ENCODE measurements around the gene ADRA2C.
A peak's percentile ranks its signal among the peaks of the same experiment; 100 is the strongest.

Gene ADRA2C

DNA sequence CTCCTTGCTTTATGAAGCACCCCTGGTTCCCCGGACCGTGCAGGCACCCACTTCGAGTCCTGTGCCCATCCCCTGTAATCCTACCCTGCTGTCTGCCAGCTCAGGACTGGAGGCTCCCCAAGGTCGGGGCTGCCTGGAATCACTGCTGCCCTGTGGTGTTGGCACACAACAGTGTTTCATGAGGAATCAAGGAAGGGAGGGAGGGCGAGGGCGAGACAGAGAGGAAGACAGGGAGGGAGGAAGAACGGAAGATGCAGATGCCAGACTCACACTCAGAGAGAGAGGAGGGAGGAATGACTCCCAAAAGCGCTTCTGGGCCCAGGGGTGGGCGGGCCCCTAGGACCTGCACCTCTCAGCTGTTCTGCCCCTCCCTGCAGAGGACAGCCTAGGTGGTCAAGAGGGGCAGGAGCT, 42.9 kb upstream of the ADRA2C start:
- H3K4me1 ChIP-seq (ENCODE audit: control insufficient read depth, insufficient read depth, low read length): peaks cover 24% of the 10 kb centered on the region; the same call in 1 of the 2 replicates
- H3K9ac ChIP-seq (ENCODE audit: low read depth, low read length): no peak overlapping the region
- H3K27me3 ChIP-seq (ENCODE audit: control insufficient read depth, insufficient read depth, low read length): peaks cover 35% of the 10 kb centered on the region
- H3K36me3 ChIP-seq (ENCODE audit: control insufficient read depth, insufficient read depth, low read length): no peaks in the 10 kb centered on the region
- no peak overlapping the region for H3K27ac ChIP-seq (ENCODE audit: low read depth, low read length)
- 0 out of 2 replicates have a peak, but pooled peaks cover 2% of the 10 kb centered on the region for H3K9me3 ChIP-seq (ENCODE audit: control insufficient read depth, insufficient read depth, low read length)
- no peak overlapping the region for H3K4me3 ChIP-seq (ENCODE audit: low read depth, low read length)

DNA sequence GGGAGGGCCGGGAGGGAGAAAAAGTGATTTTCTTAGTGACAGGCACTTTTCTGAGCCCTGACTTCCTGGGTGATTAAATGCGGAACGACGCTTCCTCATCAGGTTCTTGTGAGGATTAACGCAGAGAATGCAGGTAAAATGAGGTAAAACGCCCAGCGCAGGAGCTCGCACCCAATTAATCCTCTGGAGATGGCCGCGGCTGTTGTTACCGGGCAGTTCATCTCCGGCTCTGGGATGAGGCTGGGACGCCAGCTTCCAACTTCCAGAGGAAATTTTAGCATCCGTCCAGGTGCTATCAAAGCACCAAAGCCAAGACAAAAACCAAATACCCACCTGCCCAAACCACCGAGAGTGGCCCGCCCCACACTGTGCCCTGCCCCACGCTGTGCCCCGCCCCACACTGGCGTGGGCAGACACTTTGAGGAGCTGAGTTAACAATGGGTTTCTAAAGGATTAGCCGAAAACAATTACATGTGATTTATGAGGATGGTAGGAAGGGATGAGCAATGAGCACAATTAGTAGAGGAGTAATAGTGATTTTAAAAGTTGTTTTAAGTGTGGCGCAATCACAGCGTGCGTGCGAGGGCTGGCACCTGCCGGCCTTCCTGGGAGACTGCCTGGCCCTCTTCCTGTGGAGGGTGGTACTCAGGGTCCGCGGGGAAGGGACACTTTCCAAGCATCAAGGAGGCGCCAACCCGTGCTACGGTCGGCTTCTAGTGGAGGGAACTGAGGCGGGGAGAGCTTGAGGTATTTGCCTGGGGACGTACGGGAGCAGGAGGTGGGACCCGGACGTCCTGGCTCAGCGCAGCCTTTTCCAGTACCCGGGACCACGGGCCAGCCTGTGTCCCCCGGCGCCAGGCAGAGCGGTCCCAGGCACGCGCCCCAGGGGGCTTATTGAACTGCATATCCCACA, 41.6 kb upstream of the ADRA2C start:
- peaks cover 35% of the 10 kb centered on the region for H3K27me3 ChIP-seq (ENCODE audit: control insufficient read depth, insufficient read depth, low read length)
- H3K36me3 ChIP-seq (ENCODE audit: control insufficient read depth, insufficient read depth, low read length): no peaks in the 10 kb centered on the region
- peaks cover 25% of the 10 kb centered on the region; the same call in 1 of the 2 replicates for H3K4me1 ChIP-seq (ENCODE audit: control insufficient read depth, insufficient read depth, low read length)
- no peaks in the 10 kb centered on the region for H3K9me3 ChIP-seq (ENCODE audit: control insufficient read depth, insufficient read depth, low read length)
- H3K9ac ChIP-seq (ENCODE audit: low read depth, low read length): no peak overlapping the region
- no peak overlapping the region for H3K27ac ChIP-seq (ENCODE audit: low read depth, low read length)
- peak overlapping the region; percentile 47 for H3K4me3 ChIP-seq (ENCODE audit: low read depth, low read length)

DNA sequence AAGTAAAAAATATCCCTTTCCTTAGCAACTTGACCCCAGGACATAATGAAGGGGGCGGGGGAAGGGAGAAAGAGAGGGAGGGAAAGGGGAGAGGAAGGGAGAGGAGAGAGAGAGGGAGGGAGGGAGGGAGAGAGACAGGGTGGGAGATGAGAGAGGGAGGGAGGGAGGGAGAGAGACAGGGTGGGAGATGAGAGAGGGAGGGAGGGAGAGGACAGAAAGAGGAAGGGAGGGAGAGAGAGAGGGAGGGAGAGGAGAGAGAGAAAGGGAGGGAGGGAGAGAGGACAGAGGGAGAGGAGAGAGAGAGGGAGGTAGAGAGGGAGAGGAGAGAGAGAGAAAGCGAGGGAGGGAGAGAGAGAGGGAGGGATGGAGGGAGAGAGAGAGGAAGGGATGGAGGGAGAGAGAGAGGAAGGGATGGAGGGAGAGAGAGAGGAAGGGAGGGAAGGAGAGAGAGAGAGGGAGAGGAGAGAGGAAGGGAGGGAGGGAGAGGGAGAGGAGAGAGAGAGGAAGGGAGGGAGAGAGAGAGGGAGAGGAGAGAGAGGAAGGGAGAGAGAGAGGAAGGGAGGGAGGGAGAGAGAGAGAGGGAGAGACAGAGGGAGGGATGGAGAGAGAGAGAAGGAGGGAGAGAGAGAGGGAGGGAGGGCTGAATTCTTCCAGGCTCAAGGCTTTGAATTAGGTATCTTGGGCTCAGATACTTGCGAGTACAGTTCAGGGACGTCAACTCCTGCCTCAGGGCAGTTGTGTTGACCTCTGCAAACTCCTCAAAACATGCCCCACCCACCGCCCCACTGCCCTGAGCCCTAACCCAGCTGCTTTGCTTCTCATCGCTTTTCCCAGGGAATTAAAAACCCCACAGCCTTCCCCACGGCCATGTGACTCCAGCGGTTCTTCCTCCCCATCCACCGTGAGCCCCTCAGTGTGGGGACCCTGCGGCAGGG, 40.0 kb upstream of the ADRA2C start:
- Histone ChIP-seq H3K9me3 (ENCODE audit: control insufficient read depth, insufficient read depth, low read length) (no peaks in the 10 kb centered on the region), H3K4me3 (ENCODE audit: low read depth, low read length) (no peak overlapping the region), H3K9ac (ENCODE audit: low read depth, low read length) (no peak overlapping the region), H3K27ac (ENCODE audit: low read depth, low read length) (no peak overlapping the region), H3K4me1 (ENCODE audit: control insufficient read depth, insufficient read depth, low read length) (peaks cover 25% of the 10 kb centered on the region; the same call in 1 of the 2 replicates), H3K36me3 (ENCODE audit: control insufficient read depth, insufficient read depth, low read length) (no peaks in the 10 kb centered on the region), H3K27me3 (ENCODE audit: control insufficient read depth, insufficient read depth, low read length) (peaks cover 35% of the 10 kb centered on the region)

DNA sequence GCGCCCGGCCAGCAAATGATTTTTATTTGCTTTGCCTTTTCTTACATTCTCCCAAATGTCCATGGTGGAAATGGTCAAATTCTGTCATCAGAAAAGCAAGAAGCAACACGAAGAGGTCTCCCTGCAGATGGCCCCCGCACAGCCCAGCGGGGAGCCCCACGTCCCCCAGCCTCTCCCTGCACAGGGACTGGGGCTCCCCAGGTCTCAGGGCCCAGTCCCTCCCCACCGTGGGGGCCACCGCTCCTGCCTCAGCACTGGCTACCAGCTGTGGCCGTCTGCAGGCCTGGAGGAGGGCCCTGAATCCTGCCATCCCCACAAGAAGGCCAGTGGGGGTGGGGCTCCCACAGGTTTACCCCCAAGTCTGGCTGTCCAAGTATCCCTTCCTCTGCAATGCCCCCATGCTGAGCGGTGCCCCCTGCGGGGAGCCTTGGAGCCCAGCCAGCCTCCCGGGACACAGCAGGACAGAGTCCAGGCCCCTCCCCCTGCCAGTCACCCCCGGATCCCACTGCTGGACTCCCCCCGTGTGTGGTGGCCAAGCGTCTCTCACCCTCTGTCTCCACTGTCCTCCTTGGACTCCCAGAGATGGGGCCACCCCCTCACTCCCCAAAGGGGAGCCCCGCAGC, 38.2 kb upstream of the ADRA2C start:
- H3K27me3 ChIP-seq (ENCODE audit: control insufficient read depth, insufficient read depth, low read length): peaks cover 35% of the 10 kb centered on the region

DNA sequence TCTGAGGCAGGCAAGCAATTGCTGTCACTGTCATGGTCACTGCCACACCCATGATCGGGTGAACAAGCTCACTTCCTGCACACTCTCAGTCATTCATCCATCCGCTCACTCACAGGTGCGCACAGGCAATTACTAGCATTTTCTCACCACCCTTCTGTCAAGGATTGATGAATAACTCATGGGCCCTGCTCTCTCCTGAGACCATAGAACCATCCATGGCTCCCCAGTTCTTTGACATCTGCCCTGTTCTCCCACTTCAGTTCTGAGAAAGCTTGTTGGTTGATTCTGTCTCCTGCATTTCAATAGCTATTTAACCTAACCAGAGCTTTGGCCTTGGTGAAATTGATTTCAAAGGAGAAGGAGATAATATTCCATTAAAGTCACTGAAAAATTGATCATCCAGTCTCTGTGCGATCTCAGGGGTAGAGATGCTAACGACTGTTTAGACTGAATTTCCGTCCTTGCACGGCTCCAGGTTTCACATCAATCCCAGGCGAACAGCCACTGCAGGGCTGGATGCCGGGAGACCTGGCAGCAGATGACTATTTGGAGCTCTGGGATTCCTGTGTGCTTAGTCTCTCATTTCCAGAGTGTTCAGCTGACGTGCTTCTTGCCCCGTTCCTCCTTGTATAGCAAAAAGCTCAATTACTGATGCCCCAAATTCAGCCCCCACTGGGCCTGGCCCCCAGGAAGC, 36.9 kb upstream of the ADRA2C start:
- Histone ChIP-seq H3K9ac (ENCODE audit: low read depth, low read length) (no peak overlapping the region), H3K4me3 (ENCODE audit: low read depth, low read length) (no peak overlapping the region), H3K27ac (ENCODE audit: low read depth, low read length) (no peak overlapping the region), H3K4me1 (ENCODE audit: control insufficient read depth, insufficient read depth, low read length) (peaks cover 25% of the 10 kb centered on the region; the same call in 1 of the 2 replicates), H3K9me3 (ENCODE audit: control insufficient read depth, insufficient read depth, low read length) (no peaks in the 10 kb centered on the region), H3K36me3 (ENCODE audit: control insufficient read depth, insufficient read depth, low read length) (no peaks in the 10 kb centered on the region), H3K27me3 (ENCODE audit: control insufficient read depth, insufficient read depth, low read length) (peaks cover 22% of the 10 kb centered on the region)

More for the DNA sequence above, 38.2 kb upstream of the ADRA2C start:
- Histone ChIP-seq H3K4me1 (ENCODE audit: control insufficient read depth, insufficient read depth, low read length) (peaks cover 29% of the 10 kb centered on the region; the same call in 1 of the 2 replicates), H3K36me3 (ENCODE audit: control insufficient read depth, insufficient read depth, low read length) (no peaks in the 10 kb centered on the region), H3K4me3 (ENCODE audit: low read depth, low read length) (no peak overlapping the region), H3K9ac (ENCODE audit: low read depth, low read length) (no peak overlapping the region), H3K27ac (ENCODE audit: low read depth, low read length) (no peak overlapping the region), H3K9me3 (ENCODE audit: control insufficient read depth, insufficient read depth, low read length) (no peaks in the 10 kb centered on the region)

DNA sequence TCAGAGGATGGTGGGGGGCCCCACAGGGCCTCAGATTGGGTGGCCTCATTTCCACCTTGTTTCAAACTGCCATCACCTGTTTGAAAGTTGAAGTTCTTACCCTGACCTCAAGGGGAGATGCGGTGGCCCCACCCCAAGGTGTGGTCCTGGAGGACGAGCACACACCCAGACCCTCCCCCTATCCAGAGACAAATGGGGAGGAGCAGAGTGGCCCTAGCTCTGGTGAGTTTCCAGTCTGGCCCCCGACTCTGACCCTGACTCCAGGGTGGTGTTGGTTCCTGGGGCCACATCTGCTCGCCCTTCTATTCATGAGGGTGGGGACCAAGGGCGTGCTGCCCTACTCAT, 36.3 kb upstream of the ADRA2C start:
- H3K9ac ChIP-seq (ENCODE audit: low read depth, low read length): no peak overlapping the region
- H3K4me1 ChIP-seq (ENCODE audit: control insufficient read depth, insufficient read depth, low read length): peaks cover 20% of the 10 kb centered on the region; the same call in 1 of the 2 replicates
- H3K27me3 ChIP-seq (ENCODE audit: control insufficient read depth, insufficient read depth, low read length): peaks cover 17% of the 10 kb centered on the region
- no peaks in the 10 kb centered on the region for H3K9me3 ChIP-seq (ENCODE audit: control insufficient read depth, insufficient read depth, low read length)
- H3K4me3 ChIP-seq (ENCODE audit: low read depth, low read length): no peak overlapping the region
- no peak overlapping the region for H3K27ac ChIP-seq (ENCODE audit: low read depth, low read length)
- H3K36me3 ChIP-seq (ENCODE audit: control insufficient read depth, insufficient read depth, low read length): no peaks in the 10 kb centered on the region

DNA sequence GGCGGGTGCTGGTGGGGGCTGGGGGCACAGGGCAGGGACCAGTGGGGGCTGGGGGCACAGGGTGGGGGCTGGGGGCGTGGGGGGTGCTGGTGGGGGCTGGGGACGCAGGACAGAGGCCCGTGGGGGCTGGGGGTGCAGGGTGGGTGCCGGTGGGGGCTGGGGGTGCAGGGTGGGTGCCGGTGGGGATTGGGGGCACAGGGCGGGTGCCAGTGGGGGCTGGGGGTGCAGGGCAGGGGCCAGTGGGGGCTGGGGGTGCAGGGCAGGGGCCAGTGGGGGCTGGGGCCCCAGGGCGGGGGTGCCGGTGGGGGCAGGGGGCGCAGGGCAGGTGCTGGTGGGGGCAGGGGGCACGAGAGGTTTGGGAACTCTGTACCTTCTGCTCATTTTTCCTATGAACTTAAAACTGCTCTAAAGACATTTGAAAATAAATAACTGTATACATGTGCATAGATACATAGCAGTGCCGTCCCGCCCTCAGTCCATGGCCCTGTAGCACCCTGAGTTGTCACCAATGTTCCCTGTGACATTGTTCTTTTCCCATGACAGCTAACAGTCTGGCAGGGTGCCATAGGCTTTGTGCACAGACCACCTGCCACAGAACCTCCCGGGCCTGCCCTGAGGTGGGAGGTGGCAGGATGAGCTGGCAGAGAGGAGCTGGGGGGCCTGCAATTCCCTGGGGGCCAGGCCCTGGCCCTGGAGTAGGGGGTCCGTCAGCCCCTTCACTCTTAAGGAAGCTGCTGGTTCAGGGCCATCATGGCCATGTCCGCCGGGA, 35.6 kb upstream of the ADRA2C start:
- Histone ChIP-seq H3K27ac (ENCODE audit: low read depth, low read length) (no peak overlapping the region), H3K27me3 (ENCODE audit: control insufficient read depth, insufficient read depth, low read length) (peaks cover 10% of the 10 kb centered on the region), H3K9ac (ENCODE audit: low read depth, low read length) (no peak overlapping the region), H3K4me3 (ENCODE audit: low read depth, low read length) (no peak overlapping the region), H3K4me1 (ENCODE audit: control insufficient read depth, insufficient read depth, low read length) (peaks cover 12% of the 10 kb centered on the region; the same call in 1 of the 2 replicates), H3K9me3 (ENCODE audit: control insufficient read depth, insufficient read depth, low read length) (no peaks in the 10 kb centered on the region), H3K36me3 (ENCODE audit: control insufficient read depth, insufficient read depth, low read length) (no peaks in the 10 kb centered on the region)

DNA sequence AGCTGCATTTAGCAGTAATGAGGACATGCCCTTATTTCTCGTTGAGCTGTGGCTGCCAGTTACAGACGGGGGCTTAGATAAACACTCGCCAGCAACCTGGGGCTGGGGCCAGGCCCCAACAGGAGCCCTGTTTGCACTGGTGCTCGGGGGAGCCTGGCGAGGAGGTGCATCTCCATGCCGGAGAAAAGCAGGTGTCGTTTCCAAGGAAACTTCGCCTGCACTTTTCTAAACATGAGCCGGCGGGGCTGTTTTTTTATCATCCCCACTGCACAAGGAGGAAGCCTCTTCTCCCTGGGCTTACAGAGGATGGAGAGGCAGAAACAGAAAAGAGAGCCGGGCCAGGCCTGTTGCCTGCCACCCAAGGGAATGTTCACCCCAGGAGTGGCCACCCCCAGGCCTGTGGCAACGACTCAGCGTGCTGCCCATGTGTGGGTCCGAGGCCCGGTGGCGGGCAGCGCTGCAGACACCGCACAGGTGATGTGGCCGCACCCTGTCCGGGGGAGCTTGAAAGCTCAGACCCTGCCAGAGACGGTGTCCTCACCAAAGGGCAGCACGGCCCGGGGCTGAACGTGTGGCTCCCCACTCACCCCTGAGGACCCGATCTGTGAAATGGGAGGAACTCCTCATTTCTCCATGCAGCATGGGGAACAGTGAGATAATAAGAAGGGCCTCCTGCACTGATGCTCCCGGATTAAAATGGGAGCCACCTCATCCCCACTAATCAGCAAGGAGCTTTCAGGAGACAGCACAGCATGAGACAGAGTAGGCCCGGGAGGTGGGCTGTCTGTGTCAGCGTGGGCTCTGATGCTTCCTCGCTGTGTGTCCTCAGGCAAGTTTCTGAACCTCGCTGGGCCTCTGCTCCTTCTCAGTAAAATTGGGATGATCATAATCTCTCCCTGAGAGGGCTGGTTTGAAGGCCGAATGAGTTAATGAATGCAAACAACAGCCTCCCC, 33.8 kb upstream of the ADRA2C start:
- Histone ChIP-seq H3K9ac (ENCODE audit: low read depth, low read length) (no peak overlapping the region), H3K36me3 (ENCODE audit: control insufficient read depth, insufficient read depth, low read length) (no peaks in the 10 kb centered on the region), H3K4me3 (ENCODE audit: low read depth, low read length) (no peak overlapping the region), H3K4me1 (ENCODE audit: control insufficient read depth, insufficient read depth, low read length) (peaks cover 11% of the 10 kb centered on the region; the same call in 1 of the 2 replicates), H3K27me3 (ENCODE audit: control insufficient read depth, insufficient read depth, low read length) (no peaks in the 10 kb centered on the region), H3K9me3 (ENCODE audit: control insufficient read depth, insufficient read depth, low read length) (no peaks in the 10 kb centered on the region), H3K27ac (ENCODE audit: low read depth, low read length) (no peak overlapping the region)

DNA sequence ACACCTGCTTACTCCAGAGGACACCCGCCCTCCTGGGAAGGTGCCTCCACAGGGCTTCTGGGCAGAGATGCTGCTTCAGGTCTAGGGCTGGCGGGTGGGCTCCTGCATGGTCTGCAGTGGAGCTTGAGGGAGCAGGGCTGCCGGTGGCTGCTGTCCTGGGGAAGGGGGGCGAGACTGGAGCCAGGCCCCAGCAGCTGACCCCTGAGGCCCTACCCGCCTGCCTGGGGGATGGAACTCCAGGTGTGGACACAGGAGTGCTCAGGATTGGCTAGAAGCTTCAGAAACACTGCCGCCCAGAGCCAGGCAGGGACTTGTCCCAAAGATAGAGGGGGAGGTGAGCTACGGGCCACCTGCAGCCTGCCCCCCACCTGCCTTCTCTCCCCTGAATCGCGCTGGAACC, 33.0 kb upstream of the ADRA2C start:
- Histone ChIP-seq H3K27me3 (ENCODE audit: control insufficient read depth, insufficient read depth, low read length) (no peaks in the 10 kb centered on the region), H3K27ac (ENCODE audit: low read depth, low read length) (no peak overlapping the region), H3K4me3 (ENCODE audit: low read depth, low read length) (no peak overlapping the region), H3K9ac (ENCODE audit: low read depth, low read length) (no peak overlapping the region), H3K36me3 (ENCODE audit: control insufficient read depth, insufficient read depth, low read length) (no peaks in the 10 kb centered on the region), H3K4me1 (ENCODE audit: control insufficient read depth, insufficient read depth, low read length) (peaks cover 6% of the 10 kb centered on the region; the same call in 1 of the 2 replicates), H3K9me3 (ENCODE audit: control insufficient read depth, insufficient read depth, low read length) (no peaks in the 10 kb centered on the region)
